ENCODE results near the gene SH3BP1.
A peak's percentile ranks its signal among the peaks of the same experiment; 100 is the strongest.

The SH3BP1 gene

GRCh38 chr22:37659066-37659896 lies 19.8 kb downstream of the SH3BP1 start:
- DNase-seq (ENCODE audit: low spot score), result peak; percentile 75

DNA sequence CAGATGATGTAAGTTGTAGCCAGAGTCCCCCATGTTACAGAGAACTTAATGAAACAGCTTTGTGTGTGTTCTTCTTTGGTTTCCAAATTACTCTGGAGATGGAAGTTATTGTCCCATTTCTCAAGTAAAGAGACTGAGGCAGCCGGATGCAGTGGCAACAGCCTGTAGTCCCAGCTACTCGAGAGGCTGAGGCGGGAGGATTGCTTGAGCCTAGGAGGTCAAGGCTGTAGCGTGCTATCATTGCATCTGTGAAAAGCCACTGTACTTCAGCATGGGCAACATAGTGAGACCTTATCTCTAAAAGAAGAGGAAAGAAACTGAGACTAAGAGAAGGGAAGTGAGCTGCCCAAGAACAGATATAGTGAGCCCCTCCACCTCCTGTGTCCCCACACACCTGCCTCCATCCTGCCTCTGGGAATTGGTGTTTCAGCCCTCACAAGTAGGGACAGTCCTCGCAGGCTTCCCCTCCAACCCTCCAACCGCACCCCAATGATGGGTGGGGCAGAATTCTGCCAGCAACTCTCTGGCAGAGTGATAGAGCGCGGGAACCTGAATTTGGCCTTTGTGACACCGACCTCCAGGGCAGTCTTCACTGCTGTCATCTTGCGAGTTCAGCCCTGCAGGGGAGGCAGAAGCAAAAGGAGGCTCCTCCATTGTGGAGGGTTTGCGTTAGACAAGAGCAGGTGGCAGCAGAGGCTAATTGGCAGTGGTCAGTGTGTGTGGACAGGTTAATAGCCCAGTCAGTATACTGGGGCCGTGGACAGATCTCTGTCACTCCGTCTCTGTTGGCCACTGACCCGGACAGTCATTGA lies 20.6 kb downstream of the SH3BP1 start:
- DNase-seq (ENCODE audit: low spot score), result no peak

DNA sequence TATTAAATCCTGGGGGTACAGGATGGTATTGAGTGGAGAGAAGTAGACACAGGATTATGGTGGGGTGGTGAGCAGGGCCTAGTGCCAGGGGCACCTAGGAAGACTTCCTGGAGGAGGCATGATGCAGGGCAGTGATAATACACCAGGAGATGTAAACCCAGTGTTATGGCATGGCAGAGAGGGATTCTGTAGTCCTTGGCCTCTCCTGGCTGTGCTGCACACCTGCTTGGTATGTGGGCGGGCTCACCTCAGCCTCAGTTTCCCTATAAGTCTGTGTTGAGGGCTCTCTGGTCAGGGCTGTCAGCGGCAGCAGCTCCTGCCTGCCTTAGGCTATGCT lies 21.2 kb downstream of the SH3BP1 start:
- no peak for DNase-seq (ENCODE audit: low spot score)

DNA sequence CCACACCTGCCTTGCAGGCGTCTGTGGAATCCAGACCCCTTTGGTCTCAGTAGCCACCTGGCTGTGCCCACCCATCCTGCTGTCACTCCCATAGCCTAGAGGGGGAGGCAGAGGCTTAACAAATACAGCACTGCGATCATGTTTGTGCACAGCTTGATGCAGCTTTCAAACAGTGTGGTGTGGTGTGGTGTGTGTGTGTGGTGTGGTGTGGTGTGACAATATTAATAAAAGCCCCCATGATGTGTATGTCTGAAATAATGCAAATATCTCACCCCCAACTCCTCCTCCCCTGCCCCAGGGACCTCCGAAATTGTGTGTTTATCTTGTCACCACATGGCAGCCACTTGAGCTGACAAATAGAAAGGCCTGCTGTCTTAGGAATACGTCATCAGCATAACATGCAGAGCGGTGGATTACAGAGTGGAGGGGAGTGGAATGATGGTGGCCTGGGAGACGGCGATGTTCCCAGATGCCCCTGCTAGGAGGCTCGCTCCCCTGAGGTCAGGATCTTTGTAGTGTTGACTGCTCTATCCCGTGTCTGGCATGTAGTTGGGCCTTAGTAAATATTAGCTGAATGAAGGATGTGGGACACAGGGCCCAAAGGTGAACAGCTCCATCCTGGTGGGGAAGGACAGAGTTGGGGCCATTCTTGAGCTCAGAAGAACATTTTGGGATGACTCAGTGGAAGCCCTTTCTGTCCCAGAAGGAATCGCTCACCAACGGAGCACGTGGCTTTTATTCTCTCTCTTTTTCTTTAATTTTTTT lies 21.9 kb downstream of the SH3BP1 start:
- peak; percentile 51 for DNase-seq (ENCODE audit: low spot score)

- no peak for DNase-seq (ENCODE audit: low spot score)
These were observed 22.6 kb downstream of the SH3BP1 start for GRCh38 chr22:37662039-37662438.

DNA sequence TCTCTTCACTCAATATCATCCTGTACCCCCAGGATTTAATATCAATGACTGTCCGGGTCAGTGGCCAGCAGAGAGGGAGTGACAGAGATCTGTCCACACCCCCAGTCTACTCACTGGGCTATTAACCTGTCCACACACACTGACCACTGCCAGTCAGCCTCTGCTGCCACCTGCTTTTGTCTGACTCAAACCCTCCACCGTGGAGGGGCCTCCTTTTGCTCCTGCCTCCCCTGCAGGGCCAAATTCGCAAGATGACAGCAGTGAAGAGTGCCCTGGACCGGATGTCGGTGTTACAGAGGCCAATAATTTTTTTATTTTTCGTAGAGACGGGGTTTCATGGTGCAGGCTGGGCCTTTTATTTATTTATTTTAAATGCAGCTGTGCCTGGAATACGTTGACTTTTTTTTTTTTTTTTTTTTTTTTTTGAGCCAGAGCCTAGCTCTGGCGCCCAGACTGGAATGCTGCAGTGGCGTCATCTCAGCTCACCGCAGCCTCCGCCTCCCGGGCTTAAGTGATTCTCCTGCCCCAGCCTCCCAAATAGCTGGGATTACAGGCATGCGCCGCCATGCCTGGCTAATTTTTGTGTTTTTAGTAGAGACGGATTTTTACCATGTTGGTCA lies 24.2 kb downstream of the SH3BP1 start:
- DNase-seq (ENCODE audit: low spot score), result no peak

GRCh38 chr22:37664249-37665101 lies 25.0 kb downstream of the SH3BP1 start:
- no peak for DNase-seq (ENCODE audit: low spot score)

GRCh38 chr22:37665487-37665886 lies 26.0 kb downstream of the SH3BP1 start:
- no peak for DNase-seq (ENCODE audit: low spot score)

DNA sequence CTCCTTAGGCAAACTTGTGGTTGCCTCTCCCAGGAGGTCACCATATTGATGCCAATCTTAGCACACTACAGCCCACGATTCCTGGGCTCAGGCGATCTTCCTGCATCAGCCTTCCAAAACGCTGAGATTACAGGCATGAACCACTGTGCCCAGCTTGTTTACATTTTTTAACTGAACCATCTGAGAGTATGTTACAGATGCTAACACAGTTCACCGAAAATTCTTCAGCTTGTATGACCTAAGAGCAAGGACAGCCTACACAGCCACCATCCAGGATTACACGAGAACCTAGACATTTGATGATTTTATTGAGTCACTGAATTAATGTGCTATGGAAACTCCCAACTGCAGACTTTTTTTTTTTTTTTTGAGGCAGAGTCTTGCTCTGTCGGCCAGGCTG lies 30.1 kb downstream of the SH3BP1 start:
- DNase-seq (ENCODE audit: low spot score), result no peak

DNA sequence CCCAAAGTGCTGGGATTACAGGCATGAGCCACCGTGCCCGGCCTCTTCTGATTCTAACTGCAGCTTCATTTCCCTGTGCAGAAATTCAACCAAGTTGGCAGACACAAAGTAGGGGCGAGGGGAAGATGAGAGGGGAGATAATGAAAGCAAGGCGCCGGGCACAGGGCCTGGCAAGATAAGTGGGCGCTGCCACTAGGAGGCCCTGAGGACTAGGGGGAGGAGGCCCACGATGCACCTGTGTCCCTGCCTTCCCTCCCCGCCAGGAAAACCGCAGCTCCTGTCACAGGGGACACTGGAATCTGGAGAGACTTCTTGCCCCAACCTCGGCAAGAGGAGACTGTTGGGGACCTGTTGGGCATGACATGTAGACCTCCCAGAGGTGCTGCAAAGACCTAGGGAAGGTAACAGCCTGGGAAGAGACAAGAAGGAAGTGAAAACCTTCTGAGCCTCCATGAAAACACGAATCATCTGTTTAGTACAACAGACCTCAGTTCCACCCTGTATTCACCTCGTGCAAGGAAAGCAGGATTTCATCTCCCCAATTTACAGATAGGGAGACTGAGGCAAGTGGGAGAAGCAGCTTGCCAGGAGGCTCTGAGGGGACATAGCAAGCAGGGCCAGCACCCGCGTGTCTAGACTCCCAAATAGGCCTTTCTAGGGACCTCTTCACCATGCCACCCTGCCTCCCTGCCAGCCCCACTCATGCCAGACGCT lies 32.9 kb downstream of the SH3BP1 start:
- no peak for DNase-seq (ENCODE audit: low spot score)

GRCh38 chr22:37672920-37673455 lies 33.5 kb downstream of the SH3BP1 start:
- DNase-seq (ENCODE audit: low spot score), result no peak

DNA sequence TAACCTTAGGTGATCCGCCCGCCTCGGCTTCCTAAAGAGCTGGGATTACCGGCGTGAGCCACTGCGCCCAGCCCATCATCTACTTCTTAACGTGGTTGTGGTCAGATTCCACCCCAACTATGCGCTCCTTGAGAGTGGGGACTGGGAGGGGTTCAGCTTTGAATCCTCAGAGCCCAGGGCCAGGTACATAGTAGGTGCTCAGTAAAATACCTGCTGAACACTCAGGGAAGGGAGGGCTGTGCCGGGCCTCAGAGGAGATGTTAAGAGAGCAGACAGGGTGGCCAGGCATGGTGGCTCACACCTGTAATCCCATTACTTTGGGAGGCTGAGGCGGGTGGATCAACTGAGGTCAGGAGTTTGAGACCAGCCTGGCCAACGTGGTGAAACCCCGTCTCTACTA lies 34.8 kb downstream of the SH3BP1 start:
- DNase-seq (ENCODE audit: low spot score), result no peak

- no peak for DNase-seq (ENCODE audit: low spot score)
These were observed 35.8 kb downstream of the SH3BP1 start, which contains the start of gene LGALS1 for GRCh38 chr22:37674951-37675929. LGALS1 (plus strand) TSS chr22:37675636; CDS start chr22:37675703, 67 bp downstream.

- DNase-seq (ENCODE audit: low spot score), result no peak
These were observed 36.7 kb downstream of the SH3BP1 start for GRCh38 chr22:37675930-37676735.

- DNase-seq (ENCODE audit: low spot score), result peak; percentile 72
These were observed 37.4 kb downstream of the SH3BP1 start for GRCh38 chr22:37676736-37677492.

- DNase-seq (ENCODE audit: low spot score), result no peak
These were observed 38.1 kb downstream of the SH3BP1 start for GRCh38 chr22:37677493-37677974.

DNA sequence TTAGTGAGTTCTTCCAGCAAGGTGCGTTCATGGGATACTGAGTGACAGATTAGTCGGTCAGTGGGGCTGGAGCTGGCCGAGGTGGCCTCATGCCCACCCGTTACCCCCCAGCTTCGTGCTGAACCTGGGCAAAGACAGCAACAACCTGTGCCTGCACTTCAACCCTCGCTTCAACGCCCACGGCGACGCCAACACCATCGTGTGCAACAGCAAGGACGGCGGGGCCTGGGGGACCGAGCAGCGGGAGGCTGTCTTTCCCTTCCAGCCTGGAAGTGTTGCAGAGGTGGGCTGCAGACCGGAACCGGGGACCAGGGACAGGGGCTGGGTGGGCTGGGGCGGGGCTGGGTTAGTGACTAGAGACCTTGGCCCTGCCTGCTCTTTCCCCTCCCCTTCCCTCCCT lies 38.9 kb downstream of the SH3BP1 start:
- DNase-seq (ENCODE audit: low spot score), result no peak

Data from HuH-7.5 (cell line).